Peyer's patch (tissue), 4 donors: Measurements from ENCODE around the gene ZNRF3. TPM values are rescaled to one million over a fixed set of nuclear protein-coding genes. Genes with fewer than 3 reads are reported as not detected.

ENCODE experiments used
- DNase-seq, 3 donors: peaks; one replicate each; pipeline ENCODE4 v3.0.0-alpha.2; 2017 to 2019
- H3K27ac ChIP-seq, 4 donors: fragments of 200-600 bp; sonication (generic); one replicate each; pipeline ENCODE4 v1.5.1; 2016 to 2019
- H3K27me3 ChIP-seq, 2 donors: fragments of 200-600 bp; sonication (generic); one replicate each; pipeline ENCODE4 v1.5.1; 2019
- H3K36me3 ChIP-seq, 3 donors: fragments of 200-600 bp; sonication (generic); one replicate each; pipeline ENCODE4 v1.5.1; 2016 to 2019
- H3K4me1 ChIP-seq, 4 donors: fragments of 200-600 bp; sonication (generic); one replicate each; pipeline ENCODE4 v1.5.1; 2016 to 2019
- H3K4me3 ChIP-seq, 4 donors: fragments of 200-600 bp; sonication (generic); 1 replicate in 3 of 4; 2 replicates in 1 of 4; pipeline ENCODE4 v1.5.1; 2016 to 2019; ENCODE audit warnings: mild to moderate bottlenecking in 1 of 4
- H3K9me3 ChIP-seq, 4 donors: fragments of 200-600 bp; sonication (generic); one replicate each; pipeline ENCODE4 v1.5.1; 2016 to 2019; ENCODE audit warnings: mild to moderate bottlenecking in 1 of 4
- CTCF ChIP-seq, 6 experiments: fragments of 450-650 bp in 4 of 6; fragments of 200-600 bp in 2 of 6; sonication (generic) in 1 of 6; IDR thresholded peaks; one replicate each; pipeline ENCODE4 v1.5.1; 2017 to 2019; ENCODE audit warnings: antibody characterized with exemption in 6 of 6, mild to moderate bottlenecking in 3 of 6, moderate library complexity in 1 of 6
- POLR2A ChIP-seq, 2 donors: fragments of 450-650 bp; IDR thresholded peaks; one replicate each; pipeline ENCODE4 v1.5.1; 2017; ENCODE audit warnings: antibody characterized with exemption in 2 of 2, mild to moderate bottlenecking in 2 of 2, moderate library complexity in 2 of 2
- total RNA-seq, 4 donors: library from RNA; depleted of rRNA; stranded (reverse); fragments of >200 nt; gene quantifications; one replicate each; pipeline ENCODE4 v1.1.0, GENCODE V29; 2016

Gene ZNRF3
- total RNA-seq, 4 donors from 2014 or later, result 5.8 to 17.6 (median 8.0) TPM

- H3K27ac ChIP-seq, result no peak overlapping the region
- DNase-seq, result no peak
Measured at GRCh38 chr22:28900379-28900925, 17.1 kb downstream of the ZNRF3 start.

GRCh38 chr22:28902490-28902889, 19.1 kb downstream of the ZNRF3 start:
- no peaks in the 10 kb centered on the region for H3K9me3 ChIP-seq
- H3K4me1 ChIP-seq, result peaks cover 0 to 38% (median 1%) of the 10 kb centered on the region in 4 donors
- no peak overlapping the region for H3K27ac ChIP-seq
- no peaks in the 10 kb centered on the region for H3K36me3 ChIP-seq
- no peak for DNase-seq
- H3K27me3 ChIP-seq, result no peaks in the 10 kb centered on the region
- TF ChIP-seq CTCF (IDR thresholded peaks at IDR 0.05) (no peak), POLR2A (IDR thresholded peaks at IDR 0.05) (no peak)
- H3K4me3 ChIP-seq, result no peak overlapping the region

More at GRCh38 chr22:28900379-28900925, 17.1 kb downstream of the ZNRF3 start:
- Histone ChIP-seq H3K36me3 (no peaks in the 10 kb centered on the region), H3K4me3 (no peak overlapping the region), H3K27me3 (no peaks in the 10 kb centered on the region), H3K9me3 (no peaks in the 10 kb centered on the region), H3K4me1 (peaks cover 0 to 32% (median 1%) of the 10 kb centered on the region in 4 donors)
- TF ChIP-seq CTCF (IDR thresholded peaks at IDR 0.05) (no peak), POLR2A (IDR thresholded peaks at IDR 0.05) (no peak)

- Histone ChIP-seq H3K36me3 (no peaks in the 10 kb centered on the region), H3K4me3 (no peak overlapping the region), H3K27me3 (no peaks in the 10 kb centered on the region), H3K9me3 (no peaks in the 10 kb centered on the region), H3K4me1 (peaks cover 0 to 43% (median 1%) of the 10 kb centered on the region in 4 donors), H3K27ac (peak overlapping the region in 2 of 4 donors; percentile 54 to 56)
- no peak for TF ChIP-seq POLR2A (IDR thresholded peaks at IDR 0.05)
- TF ChIP-seq CTCF (IDR thresholded peaks at IDR 0.05), result no peak
- DNase-seq, result peak in 1 of 3 donors; percentile 57
Measured at GRCh38 chr22:28903080-28903479, 19.7 kb downstream of the ZNRF3 start.

GRCh38 chr22:28903729-28904128, 20.4 kb downstream of the ZNRF3 start:
- Histone ChIP-seq H3K4me1 (peaks cover 0 to 48% (median 1%) of the 10 kb centered on the region in 4 donors), H3K27me3 (no peaks in the 10 kb centered on the region), H3K36me3 (no peaks in the 10 kb centered on the region), H3K27ac (peak overlapping the region in 2 of 4 donors; percentile 54 to 56), H3K4me3 (no peak overlapping the region), H3K9me3 (no peaks in the 10 kb centered on the region)
- DNase-seq, result no peak
- no peak for TF ChIP-seq CTCF (IDR thresholded peaks at IDR 0.05)
- no peak for TF ChIP-seq POLR2A (IDR thresholded peaks at IDR 0.05)

GRCh38 chr22:28904211-28904896, 21.0 kb downstream of the ZNRF3 start:
- Histone ChIP-seq H3K27me3 (no peaks in the 10 kb centered on the region), H3K36me3 (no peaks in the 10 kb centered on the region), H3K27ac (peak overlapping the region in 2 of 4 donors; percentile 54 to 56), H3K9me3 (no peaks in the 10 kb centered on the region), H3K4me1 (peaks cover 0 to 48% (median 1%) of the 10 kb centered on the region in 4 donors), H3K4me3 (no peak overlapping the region)
- DNase-seq, result no peak
- no peak for TF ChIP-seq CTCF (IDR thresholded peaks at IDR 0.05)
- TF ChIP-seq POLR2A (IDR thresholded peaks at IDR 0.05), result no peak
